Body of pancreas (tissue), 4 donors: ENCODE measurements around the gene PCDHB13.
"Not testable (repeated sequence)": the region's sequence is repeated elsewhere in the genome, so short reads cannot be mapped to it uniquely, and the experiment has no call there.

Experiments used
- POLR2A ChIP-seq, 3 donors: fragments of 450-650 bp; IDR thresholded peaks; one replicate each; pipeline ENCODE4 v1.6.1; 2016; ENCODE audit warnings: antibody characterized with exemption in 3 of 3, mild to moderate bottlenecking in 2 of 3
- TF ChIP-seq, protein P1 (sequence below), 7 experiments: fragments of 450-650 bp in 4 of 7; fragments of 200-600 bp in 3 of 7; sonication (generic) in 3 of 7; IDR thresholded peaks; one replicate each; pipeline ENCODE4 v1.5.1; 2016 to 2019; ENCODE audit warnings: antibody characterized with exemption in 7 of 7

DNA sequence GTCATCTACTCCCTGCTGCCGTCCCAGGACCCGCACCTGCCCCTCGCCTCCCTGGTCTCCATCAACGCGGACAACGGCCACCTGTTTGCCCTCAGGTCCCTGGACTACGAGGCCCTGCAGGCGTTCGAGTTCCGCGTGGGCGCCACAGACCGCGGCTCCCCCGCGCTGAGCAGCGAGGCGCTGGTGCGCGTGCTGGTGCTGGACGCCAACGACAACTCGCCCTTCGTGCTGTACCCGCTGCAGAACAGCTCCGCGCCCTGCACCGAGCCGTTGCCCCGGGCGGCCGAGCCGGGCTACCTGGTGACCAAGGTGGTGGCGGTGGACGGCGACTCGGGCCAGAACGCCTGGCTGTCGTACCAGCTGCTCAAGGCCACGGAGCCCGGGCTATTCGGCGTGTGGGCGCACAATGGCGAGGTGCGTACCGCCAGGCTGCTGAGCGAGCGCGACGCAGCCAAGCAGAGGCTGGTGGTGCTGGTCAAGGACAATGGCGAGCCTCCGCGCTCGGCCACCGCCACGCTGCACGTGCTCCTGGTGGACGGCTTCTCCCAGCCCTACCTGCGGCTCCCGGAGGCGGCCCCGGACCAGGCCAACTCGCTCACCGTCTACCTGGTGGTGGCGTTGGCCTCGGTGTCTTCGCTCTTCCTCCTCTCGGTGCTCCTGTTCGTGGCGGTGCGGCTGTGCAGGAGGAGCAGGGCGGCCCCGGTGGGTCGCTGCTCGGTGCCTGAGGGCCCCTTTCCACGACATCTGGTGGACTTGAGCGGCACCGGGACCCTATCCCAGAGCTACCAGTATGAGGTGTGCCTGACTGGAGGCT is 39.2 kb upstream of the PCDHB13 start:
- TF ChIP-seq POLR2A (IDR thresholded peaks at IDR 0.05): not testable (repeated sequence)
- TF ChIP-seq, protein P1, sequence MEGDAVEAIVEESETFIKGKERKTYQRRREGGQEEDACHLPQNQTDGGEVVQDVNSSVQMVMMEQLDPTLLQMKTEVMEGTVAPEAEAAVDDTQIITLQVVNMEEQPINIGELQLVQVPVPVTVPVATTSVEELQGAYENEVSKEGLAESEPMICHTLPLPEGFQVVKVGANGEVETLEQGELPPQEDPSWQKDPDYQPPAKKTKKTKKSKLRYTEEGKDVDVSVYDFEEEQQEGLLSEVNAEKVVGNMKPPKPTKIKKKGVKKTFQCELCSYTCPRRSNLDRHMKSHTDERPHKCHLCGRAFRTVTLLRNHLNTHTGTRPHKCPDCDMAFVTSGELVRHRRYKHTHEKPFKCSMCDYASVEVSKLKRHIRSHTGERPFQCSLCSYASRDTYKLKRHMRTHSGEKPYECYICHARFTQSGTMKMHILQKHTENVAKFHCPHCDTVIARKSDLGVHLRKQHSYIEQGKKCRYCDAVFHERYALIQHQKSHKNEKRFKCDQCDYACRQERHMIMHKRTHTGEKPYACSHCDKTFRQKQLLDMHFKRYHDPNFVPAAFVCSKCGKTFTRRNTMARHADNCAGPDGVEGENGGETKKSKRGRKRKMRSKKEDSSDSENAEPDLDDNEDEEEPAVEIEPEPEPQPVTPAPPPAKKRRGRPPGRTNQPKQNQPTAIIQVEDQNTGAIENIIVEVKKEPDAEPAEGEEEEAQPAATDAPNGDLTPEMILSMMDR (IDR thresholded peaks at IDR 0.05): not testable (repeated sequence)
